Stimulated activated CD4-positive, alpha-beta T cell treated with anti-CD3 and anti-CD28 coated beads, Interleukin-1b, Interleukin-23, amount 100 ng/mL, for 48 hours (primary cell): Measurements from ENCODE around the gene GUCY1B1.

ENCODE experiments used
- DNase-seq: peaks from one replicate; pipeline ENCODE4 v3.0.0-alpha.2; 2020

The GUCY1B1 gene

GRCh38 chr4:155800685-155801343, 42.0 kb downstream of the GUCY1B1 start:
- no peak for DNase-seq

GRCh38 chr4:155802190-155802959, 43.6 kb downstream of the GUCY1B1 start:
- DNase-seq: no peak

- DNase-seq: no peak
Observed at GRCh38 chr4:155805016-155805415, 46.2 kb downstream of the GUCY1B1 start.

DNA sequence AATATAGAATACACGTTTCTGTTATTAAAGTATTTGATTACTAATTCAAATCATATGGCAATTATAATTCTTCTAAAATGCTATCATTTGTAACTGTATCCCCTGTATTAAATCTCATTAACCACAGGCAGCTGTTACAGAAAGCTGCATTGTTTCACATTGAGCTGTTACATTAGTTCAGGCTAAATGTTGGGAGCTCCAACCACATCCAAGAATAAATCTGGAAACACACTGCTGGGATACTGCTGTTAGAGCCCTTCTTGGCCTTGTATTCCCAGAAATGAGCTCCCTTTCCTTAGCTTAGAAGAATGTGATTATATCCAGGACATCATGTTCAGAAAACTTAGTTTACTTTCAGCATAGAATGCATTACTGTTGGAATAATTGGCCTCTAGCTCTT, 48.2 kb downstream of the GUCY1B1 start:
- no peak for DNase-seq

DNA sequence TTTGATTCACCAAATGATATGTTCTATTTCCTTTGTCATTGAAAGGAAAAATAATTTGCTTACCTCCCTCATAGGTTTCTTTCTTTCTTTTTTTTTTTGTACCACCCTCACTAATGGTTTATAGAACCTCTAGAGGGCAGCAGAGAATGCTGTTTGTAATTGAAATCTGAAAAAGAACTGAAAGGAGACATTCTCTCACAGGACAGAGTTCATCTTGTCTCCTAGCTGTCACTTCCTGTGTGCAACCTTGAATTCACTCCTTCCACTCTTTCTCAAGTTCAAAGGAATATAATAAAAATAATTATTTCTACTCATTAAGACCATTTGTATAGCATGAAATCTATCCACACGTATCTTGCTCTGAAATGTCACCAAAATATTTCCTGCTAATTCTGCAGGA, 51.0 kb downstream of the GUCY1B1 start:
- no peak for DNase-seq

GRCh38 chr4:155811083-155811482, 52.3 kb downstream of the GUCY1B1 start:
- no peak for DNase-seq

DNA sequence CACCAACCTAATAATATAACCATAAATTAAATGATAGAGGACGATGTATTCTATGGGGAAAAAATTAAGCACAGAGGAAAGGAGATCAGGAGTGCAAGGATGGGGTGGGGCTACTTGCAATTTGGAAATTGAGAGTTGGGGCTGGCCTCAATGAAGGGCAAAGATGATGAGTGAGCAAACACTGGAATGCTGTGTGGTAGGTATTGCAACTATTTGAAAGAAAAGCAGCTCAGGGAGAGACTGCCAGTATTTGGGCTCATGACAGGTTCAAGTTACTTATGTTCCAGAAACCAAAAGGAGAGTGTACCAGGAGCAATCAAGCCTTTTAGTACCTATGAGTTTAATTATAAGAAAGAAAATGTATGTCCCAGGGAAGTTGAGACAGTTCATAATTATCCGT, 59.8 kb downstream of the GUCY1B1 start:
- no peak for DNase-seq

DNA sequence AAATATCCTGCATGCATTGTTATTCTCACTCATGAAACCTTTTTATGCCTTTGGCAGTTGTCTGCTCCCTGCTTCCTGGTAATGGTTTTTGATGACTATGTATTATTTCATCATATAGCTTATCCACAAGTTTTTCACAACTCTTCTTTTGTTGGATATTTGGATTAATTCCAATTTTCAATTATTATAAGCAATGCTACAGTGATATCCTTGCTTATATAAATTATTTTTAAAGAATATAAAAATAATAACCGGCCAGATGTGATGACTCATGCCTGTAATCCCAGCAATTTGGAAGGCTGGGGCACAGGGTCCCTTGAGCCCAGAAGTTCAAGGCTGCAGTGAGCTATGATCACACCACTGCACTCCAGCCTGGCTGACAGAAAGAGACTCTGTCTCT, 60.2 kb downstream of the GUCY1B1 start:
- DNase-seq: no peak

GRCh38 chr4:155820887-155821518, 62.2 kb downstream of the GUCY1B1 start:
- no peak for DNase-seq

- DNase-seq: no peak
Observed at GRCh38 chr4:155822572-155822971, 63.8 kb downstream of the GUCY1B1 start.

GRCh38 chr4:155828628-155829027, 69.8 kb downstream of the GUCY1B1 start:
- DNase-seq: no peak

DNA sequence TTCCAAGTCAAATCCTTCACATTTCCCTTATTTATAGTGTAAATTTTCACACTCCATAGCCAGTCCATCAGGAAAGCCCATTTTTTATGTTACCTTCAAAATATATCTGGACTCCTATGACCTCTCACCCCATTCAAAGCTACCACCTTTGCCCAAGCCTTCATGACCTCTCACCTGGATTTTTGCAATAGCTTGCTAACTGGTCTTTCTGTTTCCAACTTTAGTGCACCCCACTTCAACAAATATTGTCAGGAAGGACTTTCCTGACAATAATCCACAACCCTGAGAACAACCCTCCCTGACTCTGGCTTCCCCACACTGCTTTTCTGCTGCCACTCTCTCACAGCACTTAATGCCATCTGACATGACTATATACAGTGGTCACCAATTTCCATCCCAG, 73.8 kb downstream of the GUCY1B1 start:
- DNase-seq: no peak

- DNase-seq: no peak
Observed at GRCh38 chr4:155837203-155837796, 78.5 kb downstream of the GUCY1B1 start.

- no peak for DNase-seq
Observed at GRCh38 chr4:155842080-155842479, 83.3 kb downstream of the GUCY1B1 start.

DNA sequence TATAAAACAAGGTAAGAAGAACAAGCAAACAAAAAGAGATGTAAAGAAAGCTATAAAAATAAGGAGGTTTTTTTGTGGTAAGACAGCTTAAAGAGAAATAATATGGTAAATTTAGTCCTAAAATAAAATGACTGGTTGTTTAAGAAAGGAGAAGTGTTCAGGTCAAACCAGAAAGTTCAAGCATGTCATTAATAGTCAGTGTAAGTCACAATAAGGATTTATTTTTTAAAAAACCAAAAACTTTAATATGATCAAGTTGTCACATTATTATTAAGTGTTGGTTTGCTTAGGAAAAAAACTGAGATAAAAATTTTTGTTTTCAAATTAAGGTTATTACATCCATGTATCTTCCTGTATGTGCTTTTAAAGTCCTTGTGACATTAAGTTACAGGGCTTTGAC, 88.1 kb downstream of the GUCY1B1 start:
- no peak for DNase-seq

DNA sequence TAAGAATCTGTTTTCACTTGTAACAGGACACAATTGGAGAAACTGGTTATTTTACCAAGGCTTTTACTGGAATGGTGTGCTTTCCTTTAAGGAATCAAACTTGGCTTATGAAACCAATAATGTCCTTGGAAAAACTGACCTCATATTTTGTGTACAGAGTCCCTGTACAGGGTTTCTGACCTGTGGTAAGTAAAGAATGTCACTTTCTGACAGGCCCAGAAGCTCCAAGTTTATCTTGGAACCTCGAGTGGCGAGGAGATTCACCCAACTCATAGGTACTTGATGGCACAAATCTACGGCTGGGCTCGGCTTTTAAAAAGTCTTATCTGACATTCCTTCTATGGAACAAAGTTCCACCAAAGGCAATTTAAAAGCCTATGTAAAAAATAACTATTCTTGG, 90.2 kb downstream of the GUCY1B1 start:
- DNase-seq: no peak

- DNase-seq: no peak
Observed at GRCh38 chr4:155853189-155853588, 94.4 kb downstream of the GUCY1B1 start.

DNA sequence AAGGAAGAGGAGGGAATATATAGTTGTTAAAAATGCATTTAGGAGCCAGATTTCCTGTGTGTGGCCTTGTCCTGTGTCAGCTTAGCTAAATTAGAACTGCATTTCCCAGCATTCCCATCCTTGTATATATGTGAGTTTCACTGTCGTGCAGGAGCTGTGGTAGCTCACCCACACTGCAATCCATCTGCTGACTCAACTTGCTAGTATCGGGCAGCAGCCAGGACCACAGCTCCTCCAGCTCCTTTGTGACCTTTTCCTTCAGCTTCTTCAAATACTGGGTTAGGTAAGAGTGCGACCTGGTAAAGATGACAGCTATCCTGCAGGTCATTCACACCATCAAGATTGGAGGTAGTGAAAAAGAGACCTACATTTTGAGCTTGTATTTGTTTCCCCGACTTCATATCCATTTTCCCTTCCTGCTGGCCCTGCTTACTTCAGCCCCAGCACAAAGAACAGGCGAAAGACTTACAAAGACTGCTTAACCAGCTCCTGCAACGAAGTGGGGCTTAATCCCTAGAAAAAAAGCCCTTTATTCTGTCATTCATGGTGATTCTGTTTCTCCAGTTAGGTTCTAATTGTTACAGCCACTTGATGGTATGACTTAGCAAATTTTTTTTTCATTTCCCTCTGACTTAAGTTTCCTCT, 95.9 kb downstream of the GUCY1B1 start:
- no peak for DNase-seq

DNA sequence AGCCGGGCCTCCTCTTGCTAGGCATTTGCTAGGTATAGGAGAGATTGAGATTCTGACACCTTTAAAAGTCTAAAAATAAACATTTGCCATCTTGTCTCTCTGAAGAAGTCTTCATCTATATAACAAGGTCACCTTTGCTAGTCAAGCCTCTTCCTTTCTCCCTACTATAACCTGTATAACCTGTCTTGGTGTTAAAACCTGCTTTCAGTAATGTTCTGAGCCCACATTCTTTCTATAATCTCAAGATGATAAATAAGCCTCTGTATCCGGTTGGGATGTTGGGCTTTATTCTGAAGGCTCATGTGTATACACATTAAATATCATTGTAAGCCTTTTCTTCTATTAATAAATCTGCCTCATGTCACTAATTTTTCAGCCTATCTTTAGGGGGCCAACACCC, 97.1 kb downstream of the GUCY1B1 start:
- no peak for DNase-seq
